ENCODE data around the gene PUSL1.

The PUSL1 gene

GRCh38 chr1:1279028-1279427 lies 29.4 kb upstream of the PUSL1 start:
- no peak for DNase-seq (ENCODE audit: low read depth)

- DNase-seq (ENCODE audit: low read depth): no peak
Observed at GRCh38 chr1:1280782-1281481, 27.5 kb upstream of the PUSL1 start.

- DNase-seq (ENCODE audit: low read depth): no peak
Observed at GRCh38 chr1:1281533-1282321, 26.7 kb upstream of the PUSL1 start.

- peak; percentile 56 for DNase-seq (ENCODE audit: low read depth)
Observed at GRCh38 chr1:1282998-1283397, 25.4 kb upstream of the PUSL1 start.

GRCh38 chr1:1283821-1284220 lies 24.6 kb upstream of the PUSL1 start:
- peak; percentile 18 for DNase-seq (ENCODE audit: low read depth)

- no peak for DNase-seq (ENCODE audit: low read depth)
Observed at GRCh38 chr1:1284221-1285101, 23.9 kb upstream of the PUSL1 start.

- no peak for DNase-seq (ENCODE audit: low read depth)
Observed at GRCh38 chr1:1285102-1285571, 23.3 kb upstream of the PUSL1 start.

GRCh38 chr1:1285611-1286311 lies 22.6 kb upstream of the PUSL1 start:
- DNase-seq (ENCODE audit: low read depth): no peak

- DNase-seq (ENCODE audit: low read depth): no peak
Observed at GRCh38 chr1:1286313-1287261, 21.8 kb upstream of the PUSL1 start.

- no peak for DNase-seq (ENCODE audit: low read depth)
Observed at GRCh38 chr1:1287288-1288110, 20.9 kb upstream of the PUSL1 start.

- peak; percentile 20 for DNase-seq (ENCODE audit: low read depth)
Observed at GRCh38 chr1:1290238-1290731, 18.1 kb upstream of the PUSL1 start.

- DNase-seq (ENCODE audit: low read depth): no peak
Observed at GRCh38 chr1:1291023-1291528, 17.3 kb upstream of the PUSL1 start.

GRCh38 chr1:1291548-1292441 lies 16.6 kb upstream of the PUSL1 start:
- peak; percentile 62 for DNase-seq (ENCODE audit: low read depth)

- no peak for DNase-seq (ENCODE audit: low read depth)
Observed at GRCh38 chr1:1292442-1292779, 16.0 kb upstream of the PUSL1 start.

GRCh38 chr1:1292851-1293250 lies 15.5 kb upstream of the PUSL1 start:
- no peak for DNase-seq (ENCODE audit: low read depth)

GRCh38 chr1:1293263-1294249 lies 14.8 kb upstream of the PUSL1 start:
- no peak for DNase-seq (ENCODE audit: low read depth)

- DNase-seq (ENCODE audit: low read depth): no peak
Observed at GRCh38 chr1:1294250-1294890, 14.0 kb upstream of the PUSL1 start.
